Panc1 (cell line): ENCODE measurements around the gene LIPK. TPM values are rescaled to one million over a fixed set of nuclear protein-coding genes. Genes with fewer than 3 reads are reported as not detected.

Experiments used
- ATAC-seq: fragments of 200-7000 bp; cut with Tn5 transposase; 2 replicates; pipeline ENCODE4 v1.9.1; 2020; ENCODE audit warnings: mild to moderate bottlenecking, moderate library complexity
- BruUV-seq: library from RNA; stranded (reverse); fragments of 400-500 nt; replicated peaks from 2 replicates; lab custom pipeline; 2021; lab: Mats Ljungman, UMichigan
- CTCF ChIA-PET: fragments of 300-600 bp; sonication (Branson Sonifier 250); formaldehyde crosslinking; loops from one replicate; lab custom pipeline; 2022; ENCODE audit warnings: antibody characterized with exemption; lab: Charles Lee
- POLR2A ChIA-PET: fragments of 300-600 bp; sonication (Branson Sonifier 250); formaldehyde crosslinking; loops from one replicate; lab custom pipeline; 2022; ENCODE audit warnings: antibody characterized with exemption; lab: Charles Lee
- DNase-seq: peaks from one replicate; pipeline ENCODE4 v3.0.0-alpha.2; 2010; ENCODE audit warnings: low read depth, low spot score
- H3K27ac ChIP-seq: 2 replicates; pipeline ENCODE4 v1.5.1; 2011; ENCODE audit warnings: mild to moderate bottlenecking, low read length, inconsistent platforms
- H3K27me3 ChIP-seq: fragments of 200-500 bp; sonication (Bioruptor generic); 2 replicates; pipeline ENCODE4 v1.6.0; 2014; ENCODE audit warnings: low read length, inconsistent platforms; ENCODE audit not compliant: control insufficient read depth, insufficient read depth
- H3K36me3 ChIP-seq: fragments of 200-500 bp; sonication (Bioruptor generic); 2 replicates; pipeline ENCODE4 v1.5.1; 2014; ENCODE audit warnings: inconsistent platforms, mild to moderate bottlenecking, low read length, moderate library complexity; ENCODE audit not compliant: control insufficient read depth, insufficient read depth
- H3K4me1 ChIP-seq: 2 replicates; pipeline ENCODE4 v1.5.1; 2011; ENCODE audit warnings: inconsistent platforms, mild to moderate bottlenecking, low read length, moderate library complexity; ENCODE audit not compliant: control insufficient read depth, insufficient read depth
- H3K4me3 ChIP-seq, 2 experiments: 2 replicates each; pipeline ENCODE4 v1.5.1; 2011 to 2012; ENCODE audit warnings: low read depth in 2 of 2, low read length in 2 of 2, mild to moderate bottlenecking in 2 of 2, inconsistent platforms in 1 of 2, moderate library complexity in 1 of 2
- H3K9me3 ChIP-seq: fragments of 200-500 bp; sonication (Bioruptor generic); 2 replicates; pipeline ENCODE4 v1.5.1; 2014; ENCODE audit warnings: low read depth, mild to moderate bottlenecking, inconsistent platforms, low read length, moderate library complexity; ENCODE audit not compliant: control insufficient read depth, insufficient read depth
- POLR2AphosphoS5 ChIP-seq: IDR thresholded peaks from 2 replicates; pipeline ENCODE4 v1.6.1; 2012; ENCODE audit warnings: mild to moderate bottlenecking, low read depth, low read length, moderate library complexity
- SIN3A ChIP-seq: IDR thresholded peaks from 2 replicates; pipeline ENCODE4 v1.6.1; 2012; ENCODE audit warnings: low read depth, mild to moderate bottlenecking, low read length, moderate library complexity, borderline replicate concordance; ENCODE audit not compliant: insufficient read depth
- TCF7L2 ChIP-seq: IDR thresholded peaks from 2 replicates; pipeline ENCODE4 v1.6.1; 2011; ENCODE audit warnings: mild to moderate bottlenecking, low read depth, low read length, inconsistent platforms
- in situ Hi-C: cut with HindIII; loops from 2 replicates; pipeline ENCODE4 v1.10.0; 2016; ENCODE audit warnings: low sequenced_read_pairs, low pct_unique_long_range_greater_than_20kb
- intact Hi-C: fragments of 100-400 bp; cut with micrococcal nuclease; formaldehyde crosslinking; loops from one replicate; pipeline ENCODE4 v1.10.0; 2022; ENCODE audit not compliant: unreplicated experiment
- total RNA-seq: library from RNA; stranded (reverse); gene quantifications from one replicate; pipeline ENCODE4 v1.2.1, GENCODE V29; 2021; ENCODE audit not compliant: unreplicated experiment
- TF ChIP-seq, protein P1 (sequence below): fragments of 450-650 bp; IDR thresholded peaks from 2 replicates; pipeline ENCODE4 v1.5.1; 2017; ENCODE audit warnings: mild to moderate bottlenecking
- TF ChIP-seq, protein P2 (sequence below), 2 experiments: IDR thresholded peaks; 2 replicates each; pipeline ENCODE4 v1.6.1; 2011 to 2012; ENCODE audit warnings: low read depth in 2 of 2, control low read depth in 1 of 2, low read length in 1 of 2, mild to moderate bottlenecking in 1 of 2, moderate library complexity in 1 of 2; ENCODE audit not compliant: insufficient read depth in 1 of 2

The LIPK gene
- total RNA-seq, 1 experiment from 2014 or later = not detected

DNA sequence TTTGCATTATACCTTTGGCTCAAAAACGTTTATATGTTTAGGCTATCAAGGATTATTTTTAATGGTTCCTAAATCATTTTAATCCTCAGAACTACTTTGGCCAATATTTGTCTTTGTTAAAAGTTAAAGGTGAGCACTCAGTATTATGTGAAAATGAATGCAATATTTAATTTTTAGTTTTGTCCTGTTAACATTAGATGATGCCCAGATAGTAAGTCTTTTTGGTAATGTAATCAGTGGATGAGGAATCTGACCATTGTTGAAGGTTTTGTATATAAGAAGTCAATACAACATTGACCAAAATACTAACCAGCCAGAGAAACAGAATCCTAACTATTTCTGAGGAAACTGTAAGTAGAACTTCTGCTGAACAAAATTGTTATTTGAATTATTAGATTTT lies 41.9 kb upstream of the LIPK start, which contains the start of gene LIPF:
TSS of gene LIPF (plus strand) at position 301 of the 400 bp plus-strand sequence. CDS start 2,856 bp downstream, outside the sequence.
- Histone ChIP-seq H3K4me1 (no peaks in the 10 kb centered on the region), H3K9me3 (no peaks in the 10 kb centered on the region), H3K27me3 (no peaks in the 10 kb centered on the region), H3K36me3 (no peaks in the 10 kb centered on the region), H3K27ac (no peak within 1 kb of the TSS), H3K4me3 (no peak within 1 kb of the TSS)
- TF ChIP-seq SIN3A (no peak), TCF7L2 (no peak), POLR2AphosphoS5 (no peak)
- TF ChIP-seq, protein P1, sequence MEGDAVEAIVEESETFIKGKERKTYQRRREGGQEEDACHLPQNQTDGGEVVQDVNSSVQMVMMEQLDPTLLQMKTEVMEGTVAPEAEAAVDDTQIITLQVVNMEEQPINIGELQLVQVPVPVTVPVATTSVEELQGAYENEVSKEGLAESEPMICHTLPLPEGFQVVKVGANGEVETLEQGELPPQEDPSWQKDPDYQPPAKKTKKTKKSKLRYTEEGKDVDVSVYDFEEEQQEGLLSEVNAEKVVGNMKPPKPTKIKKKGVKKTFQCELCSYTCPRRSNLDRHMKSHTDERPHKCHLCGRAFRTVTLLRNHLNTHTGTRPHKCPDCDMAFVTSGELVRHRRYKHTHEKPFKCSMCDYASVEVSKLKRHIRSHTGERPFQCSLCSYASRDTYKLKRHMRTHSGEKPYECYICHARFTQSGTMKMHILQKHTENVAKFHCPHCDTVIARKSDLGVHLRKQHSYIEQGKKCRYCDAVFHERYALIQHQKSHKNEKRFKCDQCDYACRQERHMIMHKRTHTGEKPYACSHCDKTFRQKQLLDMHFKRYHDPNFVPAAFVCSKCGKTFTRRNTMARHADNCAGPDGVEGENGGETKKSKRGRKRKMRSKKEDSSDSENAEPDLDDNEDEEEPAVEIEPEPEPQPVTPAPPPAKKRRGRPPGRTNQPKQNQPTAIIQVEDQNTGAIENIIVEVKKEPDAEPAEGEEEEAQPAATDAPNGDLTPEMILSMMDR = no peak
- TF ChIP-seq, protein P2, sequence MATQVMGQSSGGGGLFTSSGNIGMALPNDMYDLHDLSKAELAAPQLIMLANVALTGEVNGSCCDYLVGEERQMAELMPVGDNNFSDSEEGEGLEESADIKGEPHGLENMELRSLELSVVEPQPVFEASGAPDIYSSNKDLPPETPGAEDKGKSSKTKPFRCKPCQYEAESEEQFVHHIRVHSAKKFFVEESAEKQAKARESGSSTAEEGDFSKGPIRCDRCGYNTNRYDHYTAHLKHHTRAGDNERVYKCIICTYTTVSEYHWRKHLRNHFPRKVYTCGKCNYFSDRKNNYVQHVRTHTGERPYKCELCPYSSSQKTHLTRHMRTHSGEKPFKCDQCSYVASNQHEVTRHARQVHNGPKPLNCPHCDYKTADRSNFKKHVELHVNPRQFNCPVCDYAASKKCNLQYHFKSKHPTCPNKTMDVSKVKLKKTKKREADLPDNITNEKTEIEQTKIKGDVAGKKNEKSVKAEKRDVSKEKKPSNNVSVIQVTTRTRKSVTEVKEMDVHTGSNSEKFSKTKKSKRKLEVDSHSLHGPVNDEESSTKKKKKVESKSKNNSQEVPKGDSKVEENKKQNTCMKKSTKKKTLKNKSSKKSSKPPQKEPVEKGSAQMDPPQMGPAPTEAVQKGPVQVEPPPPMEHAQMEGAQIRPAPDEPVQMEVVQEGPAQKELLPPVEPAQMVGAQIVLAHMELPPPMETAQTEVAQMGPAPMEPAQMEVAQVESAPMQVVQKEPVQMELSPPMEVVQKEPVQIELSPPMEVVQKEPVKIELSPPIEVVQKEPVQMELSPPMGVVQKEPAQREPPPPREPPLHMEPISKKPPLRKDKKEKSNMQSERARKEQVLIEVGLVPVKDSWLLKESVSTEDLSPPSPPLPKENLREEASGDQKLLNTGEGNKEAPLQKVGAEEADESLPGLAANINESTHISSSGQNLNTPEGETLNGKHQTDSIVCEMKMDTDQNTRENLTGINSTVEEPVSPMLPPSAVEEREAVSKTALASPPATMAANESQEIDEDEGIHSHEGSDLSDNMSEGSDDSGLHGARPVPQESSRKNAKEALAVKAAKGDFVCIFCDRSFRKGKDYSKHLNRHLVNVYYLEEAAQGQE (IDR thresholded peaks at IDR 0.05; ENCODE audit: insufficient read depth in 1 of 2, low read depth in 2 of 2, low read length in 1 of 2) = no peak
- CTCF ChIA-PET = no interaction called here
- DNase-seq (no peak), ATAC-seq (no peak)
- in situ Hi-C loops (no loop called here), intact Hi-C loops (no loop called here)
- BruUV-seq = no TSS peak
- POLR2A ChIA-PET = no interaction called here

DNA sequence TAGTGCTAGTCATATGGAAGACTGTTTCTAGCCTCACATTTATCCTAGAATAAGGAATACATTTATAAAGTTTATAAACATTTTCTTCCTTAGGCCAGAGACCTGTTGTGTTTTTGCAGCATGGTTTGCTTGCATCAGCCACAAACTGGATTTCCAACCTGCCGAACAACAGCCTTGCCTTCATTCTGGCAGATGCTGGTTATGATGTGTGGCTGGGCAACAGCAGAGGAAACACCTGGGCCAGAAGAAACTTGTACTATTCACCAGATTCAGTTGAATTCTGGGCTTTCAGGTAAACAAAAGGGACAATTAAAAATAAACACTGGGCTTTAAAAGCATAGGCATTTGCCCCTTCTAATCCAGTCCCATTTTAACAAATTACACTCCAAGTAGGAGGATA lies 37.6 kb upstream of the LIPK start:
- ChIA-PET POLR2A (no interaction called here), CTCF (interaction anchor here (0.6 kb wide), 1 partner anchor 22 kb away, joined by 4 read pairs; no protein-coding TSS in a partner anchor)
- in situ Hi-C loops = no loop called here
- DNase-seq (no peak), ATAC-seq (no peak)
- Histone ChIP-seq H3K27ac (no peak overlapping the region), H3K4me1 (no peaks in the 10 kb centered on the region), H3K36me3 (no peaks in the 10 kb centered on the region), H3K27me3 (no peaks in the 10 kb centered on the region), H3K9me3 (no peaks in the 10 kb centered on the region), H3K4me3 (no peak overlapping the region)
- intact Hi-C loops = no loop called here
- no TSS peak for BruUV-seq
- TF ChIP-seq, protein P2 (IDR thresholded peaks at IDR 0.05; ENCODE audit: insufficient read depth in 1 of 2, low read depth in 2 of 2, low read length in 1 of 2) = no peak
- TF ChIP-seq, protein P1 = no peak
- TF ChIP-seq SIN3A = no peak
- no peak for TF ChIP-seq TCF7L2
- TF ChIP-seq POLR2AphosphoS5 = no peak
